ENCODE results near the gene DGKH.

The DGKH gene

GRCh38 chr13:42048342-42048683 lies at the start of gene DGKH:
DGKH (plus strand) TSS chr13:42048648; CDS start chr13:42048774, 126 bp downstream.
- peak within 1 kb of the TSS; percentile 85 for H3K27ac ChIP-seq (ENCODE audit: poor library complexity, severe bottlenecking)
- H3K4me3 ChIP-seq (ENCODE audit: severe bottlenecking) = peak within 1 kb of the TSS; percentile 63
- ATAC-seq (ENCODE audit: low read depth) = peak; percentile 27
- no peaks in the 10 kb centered on the region for H3K27me3 ChIP-seq (ENCODE audit: insufficient read depth, poor library complexity, severe bottlenecking)
- TF ChIP-seq CTCF (IDR thresholded peaks at IDR 0.05; ENCODE audit: poor library complexity, severe bottlenecking) = no peak
- no peaks in the 10 kb centered on the region for H3K9me3 ChIP-seq (ENCODE audit: severe bottlenecking)
- H3K36me3 ChIP-seq (ENCODE audit: low read depth) = peaks cover 19% of the 10 kb centered on the region
- no peak for DNase-seq (ENCODE audit: low spot score)
- peaks cover 18% of the 10 kb centered on the region for H3K4me1 ChIP-seq (ENCODE audit: insufficient read depth, poor library complexity, severe bottlenecking)

GRCh38 chr13:42000846-42001245 lies 47.6 kb upstream of the DGKH start:
- H3K36me3 ChIP-seq (ENCODE audit: low read depth) = no peaks in the 10 kb centered on the region
- TF ChIP-seq CTCF (IDR thresholded peaks at IDR 0.05; ENCODE audit: poor library complexity, severe bottlenecking) = no peak
- H3K27me3 ChIP-seq (ENCODE audit: insufficient read depth, poor library complexity, severe bottlenecking) = no peaks in the 10 kb centered on the region
- H3K4me1 ChIP-seq (ENCODE audit: insufficient read depth, poor library complexity, severe bottlenecking) = peaks cover 9% of the 10 kb centered on the region
- no peaks in the 10 kb centered on the region for H3K9me3 ChIP-seq (ENCODE audit: severe bottlenecking)
- H3K4me3 ChIP-seq (ENCODE audit: severe bottlenecking) = no peak overlapping the region
- no peak overlapping the region for H3K27ac ChIP-seq (ENCODE audit: poor library complexity, severe bottlenecking)
- ATAC-seq (ENCODE audit: low read depth) (no peak), DNase-seq (ENCODE audit: low spot score) (no peak)

- H3K27me3 ChIP-seq (ENCODE audit: insufficient read depth, poor library complexity, severe bottlenecking) = no peaks in the 10 kb centered on the region
- no peak overlapping the region for H3K27ac ChIP-seq (ENCODE audit: poor library complexity, severe bottlenecking)
- H3K36me3 ChIP-seq (ENCODE audit: low read depth) = no peaks in the 10 kb centered on the region
- peak; percentile 94 for ATAC-seq (ENCODE audit: low read depth)
- no peak for TF ChIP-seq CTCF (IDR thresholded peaks at IDR 0.05; ENCODE audit: poor library complexity, severe bottlenecking)
- no peak overlapping the region for H3K4me3 ChIP-seq (ENCODE audit: severe bottlenecking)
- peak; percentile 38 for DNase-seq (ENCODE audit: low spot score)
- H3K9me3 ChIP-seq (ENCODE audit: severe bottlenecking) = no peaks in the 10 kb centered on the region
- peaks cover 9% of the 10 kb centered on the region for H3K4me1 ChIP-seq (ENCODE audit: insufficient read depth, poor library complexity, severe bottlenecking)
Measured at GRCh38 chr13:42001580-42001979, 46.9 kb upstream of the DGKH start.

- DNase-seq (ENCODE audit: low spot score) (no peak), ATAC-seq (ENCODE audit: low read depth) (no peak)
- no peak overlapping the region for H3K4me3 ChIP-seq (ENCODE audit: severe bottlenecking)
- no peaks in the 10 kb centered on the region for H3K36me3 ChIP-seq (ENCODE audit: low read depth)
- peaks cover 9% of the 10 kb centered on the region for H3K4me1 ChIP-seq (ENCODE audit: insufficient read depth, poor library complexity, severe bottlenecking)
- no peak for TF ChIP-seq CTCF (IDR thresholded peaks at IDR 0.05; ENCODE audit: poor library complexity, severe bottlenecking)
- H3K27me3 ChIP-seq (ENCODE audit: insufficient read depth, poor library complexity, severe bottlenecking) = no peaks in the 10 kb centered on the region
- H3K9me3 ChIP-seq (ENCODE audit: severe bottlenecking) = no peaks in the 10 kb centered on the region
- no peak overlapping the region for H3K27ac ChIP-seq (ENCODE audit: poor library complexity, severe bottlenecking)
Measured at GRCh38 chr13:42002066-42002465, 46.4 kb upstream of the DGKH start.

- Histone ChIP-seq H3K4me1 (ENCODE audit: insufficient read depth, poor library complexity, severe bottlenecking) (no peaks in the 10 kb centered on the region), H3K27me3 (ENCODE audit: insufficient read depth, poor library complexity, severe bottlenecking) (no peaks in the 10 kb centered on the region), H3K4me3 (ENCODE audit: severe bottlenecking) (no peak overlapping the region), H3K27ac (ENCODE audit: poor library complexity, severe bottlenecking) (no peak overlapping the region), H3K9me3 (ENCODE audit: severe bottlenecking) (no peaks in the 10 kb centered on the region), H3K36me3 (ENCODE audit: low read depth) (no peaks in the 10 kb centered on the region)
- DNase-seq (ENCODE audit: low spot score) (no peak), ATAC-seq (ENCODE audit: low read depth) (no peak)
- no peak for TF ChIP-seq CTCF (IDR thresholded peaks at IDR 0.05; ENCODE audit: poor library complexity, severe bottlenecking)
Measured at GRCh38 chr13:42007844-42008243, 40.6 kb upstream of the DGKH start.

Measured in RWPE2 (cell line).